Liver (tissue), 3 donors: ENCODE measurements around the gene ZNF423.

ENCODE experiments used
- ATF3 ChIP-seq: IDR thresholded peaks from 2 replicates; pipeline ENCODE4 v1.6.1; 2016; ENCODE audit warnings: antibody characterized with exemption
- CTCF ChIP-seq: fragments of 150-350 bp; IDR thresholded peaks from 2 replicates; pipeline ENCODE4 v1.5.1; 2017; ENCODE audit warnings: improper control_type of control experiment, low read depth, low read length; ENCODE audit not compliant: missing input control
- EGR1 ChIP-seq, 2 donors: IDR thresholded peaks; 2 replicates each; pipeline ENCODE4 v1.6.1; 2016 to 2018; ENCODE audit warnings: antibody characterized with exemption in 2 of 2, low read depth in 2 of 2
- FOXA1 ChIP-seq: IDR thresholded peaks from 2 replicates; pipeline ENCODE4 v1.6.1; 2016; ENCODE audit warnings: antibody characterized with exemption
- HNF4G ChIP-seq: IDR thresholded peaks from 2 replicates; pipeline ENCODE4 v1.6.1; 2016; ENCODE audit warnings: antibody characterized with exemption
- NR2F2 ChIP-seq: IDR thresholded peaks from 2 replicates; pipeline ENCODE4 v1.6.1; 2016; ENCODE audit warnings: antibody characterized with exemption
- RAD21 ChIP-seq, 2 donors: IDR thresholded peaks; 2 replicates each; pipeline ENCODE4 v1.6.1; 2016; ENCODE audit warnings: antibody characterized with exemption in 2 of 2, mild to moderate bottlenecking in 2 of 2
- REST ChIP-seq: IDR thresholded peaks from 2 replicates; pipeline ENCODE4 v1.6.1; 2016; ENCODE audit warnings: antibody characterized with exemption, mild to moderate bottlenecking
- TAF1 ChIP-seq: conservative IDR thresholded peaks from 2 replicates; pipeline ENCODE4 v1.6.1; 2016; ENCODE audit warnings: antibody characterized with exemption, mild to moderate bottlenecking
- YY1 ChIP-seq: IDR thresholded peaks from 2 replicates; pipeline ENCODE4 v1.6.1; 2016; ENCODE audit warnings: antibody characterized with exemption, mild to moderate bottlenecking
- ZBTB33 ChIP-seq: IDR thresholded peaks from 2 replicates; pipeline ENCODE4 v1.6.1; 2016; ENCODE audit warnings: antibody characterized with exemption
- TF ChIP-seq, protein P1 (sequence below): IDR thresholded peaks from 2 replicates; pipeline ENCODE4 v1.6.1; 2016; ENCODE audit warnings: antibody characterized with exemption
- donor health status: healthy.
- donor health status: healthy.

- TF ChIP-seq CTCF = no peak
- no peak for TF ChIP-seq FOXA1
- no peak for TF ChIP-seq TAF1
- no peak for TF ChIP-seq RAD21 (IDR thresholded peaks at IDR 0.05)
- no peak for TF ChIP-seq NR2F2
- TF ChIP-seq, protein P1, sequence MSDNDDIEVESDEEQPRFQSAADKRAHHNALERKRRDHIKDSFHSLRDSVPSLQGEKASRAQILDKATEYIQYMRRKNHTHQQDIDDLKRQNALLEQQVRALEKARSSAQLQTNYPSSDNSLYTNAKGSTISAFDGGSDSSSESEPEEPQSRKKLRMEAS = no peak
- TF ChIP-seq HNF4G = no peak
- TF ChIP-seq ATF3 = no peak
- TF ChIP-seq EGR1 (IDR thresholded peaks at IDR 0.05; ENCODE audit: low read depth in 2 of 2) = no peak
- TF ChIP-seq ZBTB33 = no peak
- no peak for TF ChIP-seq REST
- no peak for TF ChIP-seq YY1
Measured at GRCh38 chr16:49491106-49491670, 364.7 kb downstream of the ZNF423 start.
